ENCODE results near the gene COX10.

Gene COX10

DNA sequence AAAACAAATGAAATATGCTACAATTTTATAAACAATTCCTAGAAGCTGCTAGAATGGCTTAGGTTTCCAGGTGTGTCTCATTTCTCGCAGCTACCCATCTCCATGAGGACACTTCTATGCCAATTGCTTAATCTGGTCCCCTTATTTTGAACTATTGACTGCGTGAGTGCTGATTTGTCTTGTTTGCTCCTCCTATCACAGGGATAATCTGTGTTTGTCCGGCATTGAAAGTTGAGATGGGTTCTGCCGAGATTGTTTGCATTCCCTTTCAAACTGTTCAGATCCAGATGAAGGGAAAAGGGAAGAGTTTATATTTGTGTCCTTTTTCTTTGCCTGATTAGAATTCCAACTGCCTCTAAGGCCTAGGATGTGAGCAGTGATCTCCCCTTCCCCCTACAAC lies 21.7 kb upstream of the COX10 start:
- TF ChIP-seq, protein P1, sequence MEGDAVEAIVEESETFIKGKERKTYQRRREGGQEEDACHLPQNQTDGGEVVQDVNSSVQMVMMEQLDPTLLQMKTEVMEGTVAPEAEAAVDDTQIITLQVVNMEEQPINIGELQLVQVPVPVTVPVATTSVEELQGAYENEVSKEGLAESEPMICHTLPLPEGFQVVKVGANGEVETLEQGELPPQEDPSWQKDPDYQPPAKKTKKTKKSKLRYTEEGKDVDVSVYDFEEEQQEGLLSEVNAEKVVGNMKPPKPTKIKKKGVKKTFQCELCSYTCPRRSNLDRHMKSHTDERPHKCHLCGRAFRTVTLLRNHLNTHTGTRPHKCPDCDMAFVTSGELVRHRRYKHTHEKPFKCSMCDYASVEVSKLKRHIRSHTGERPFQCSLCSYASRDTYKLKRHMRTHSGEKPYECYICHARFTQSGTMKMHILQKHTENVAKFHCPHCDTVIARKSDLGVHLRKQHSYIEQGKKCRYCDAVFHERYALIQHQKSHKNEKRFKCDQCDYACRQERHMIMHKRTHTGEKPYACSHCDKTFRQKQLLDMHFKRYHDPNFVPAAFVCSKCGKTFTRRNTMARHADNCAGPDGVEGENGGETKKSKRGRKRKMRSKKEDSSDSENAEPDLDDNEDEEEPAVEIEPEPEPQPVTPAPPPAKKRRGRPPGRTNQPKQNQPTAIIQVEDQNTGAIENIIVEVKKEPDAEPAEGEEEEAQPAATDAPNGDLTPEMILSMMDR (IDR thresholded peaks at IDR 0.05) = no peak

- TF ChIP-seq, protein P1 (IDR thresholded peaks at IDR 0.05) = peak; percentile 40; the same call in 1 of the 2 replicates
Measured at GRCh38 chr17:14048169-14048568, 21.1 kb upstream of the COX10 start.

GRCh38 chr17:14050616-14051015 lies 18.7 kb upstream of the COX10 start:
- TF ChIP-seq, protein P1 (IDR thresholded peaks at IDR 0.05) = no peak

GRCh38 chr17:14051692-14052091 lies 17.6 kb upstream of the COX10 start:
- TF ChIP-seq, protein P1 (IDR thresholded peaks at IDR 0.05) = no peak

DNA sequence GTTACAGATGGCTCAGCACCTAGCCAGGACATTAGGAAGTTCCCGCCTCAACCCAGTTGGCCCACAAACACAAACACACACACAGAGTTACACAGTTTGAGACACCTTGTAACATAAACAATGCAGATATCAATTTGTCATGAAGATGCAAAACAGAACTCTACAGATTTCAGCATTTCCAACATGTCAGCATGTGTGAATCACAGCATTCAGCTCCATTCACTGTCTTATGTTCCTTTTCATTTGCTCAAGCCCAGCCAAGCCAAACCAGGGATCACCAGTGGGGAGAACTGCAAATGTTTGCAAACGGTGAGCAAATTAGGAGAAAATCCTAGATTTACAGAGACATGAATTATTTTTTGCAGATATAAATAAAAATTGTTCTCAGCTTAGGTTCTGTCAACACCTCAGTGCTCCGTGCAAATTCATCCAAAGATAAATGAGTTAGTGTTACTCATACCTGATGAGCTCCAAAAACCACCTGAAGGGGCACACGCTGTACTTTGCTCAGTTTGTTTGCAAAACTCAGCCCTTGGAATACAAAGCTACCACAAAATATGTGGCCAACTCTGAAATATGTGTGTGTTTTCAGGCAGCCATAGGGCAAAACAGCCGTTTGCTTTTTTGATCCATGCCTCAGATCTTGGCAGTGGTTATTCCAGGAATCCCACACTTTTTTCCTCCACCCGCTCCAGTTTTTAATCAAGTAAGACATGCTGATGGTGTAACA lies 16.3 kb upstream of the COX10 start:
- TF ChIP-seq, protein P1 (IDR thresholded peaks at IDR 0.05) = no peak

- TF ChIP-seq, protein P1 (IDR thresholded peaks at IDR 0.05) = no peak
Measured at GRCh38 chr17:14057591-14057990, 11.7 kb upstream of the COX10 start.

DNA sequence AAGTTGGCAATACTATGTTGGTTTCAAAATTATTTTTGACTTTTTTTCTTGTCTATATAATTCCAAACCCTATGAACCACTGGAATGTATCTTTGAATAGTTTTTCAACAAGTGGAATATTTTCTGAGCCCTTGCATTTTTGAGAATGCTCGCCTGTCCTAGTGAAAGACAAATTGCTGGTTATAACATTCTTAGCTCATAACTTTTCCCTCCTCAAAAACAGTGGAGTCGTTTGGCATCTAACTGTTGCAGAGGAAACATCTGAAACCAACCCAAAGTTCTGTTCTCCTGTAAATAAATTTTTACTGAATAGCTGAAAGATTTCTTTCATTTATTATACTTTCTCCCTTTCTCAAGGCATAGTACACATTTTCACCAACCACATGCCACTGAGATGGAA lies 11.3 kb upstream of the COX10 start:
- TF ChIP-seq, protein P1 (IDR thresholded peaks at IDR 0.05) = no peak

GRCh38 chr17:14060706-14061105 lies 8.6 kb upstream of the COX10 start:
- TF ChIP-seq, protein P1 (IDR thresholded peaks at IDR 0.05) = no peak
